GM04503 (cell line): ENCODE results near the gene CDC42SE1.
A peak's percentile ranks its signal among the peaks of the same experiment; 100 is the strongest.
"Not testable (repeated sequence)": the region's sequence is repeated elsewhere in the genome, so short reads cannot be mapped to it uniquely, and the experiment has no call there.

Experiments
- DNase-seq: peaks from one replicate; pipeline ENCODE4 v3.0.0-alpha.2; 2012; ENCODE audit warnings: low read depth

The CDC42SE1 gene, protein sequence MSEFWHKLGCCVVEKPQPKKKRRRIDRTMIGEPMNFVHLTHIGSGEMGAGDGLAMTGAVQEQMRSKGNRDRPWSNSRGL

DNA sequence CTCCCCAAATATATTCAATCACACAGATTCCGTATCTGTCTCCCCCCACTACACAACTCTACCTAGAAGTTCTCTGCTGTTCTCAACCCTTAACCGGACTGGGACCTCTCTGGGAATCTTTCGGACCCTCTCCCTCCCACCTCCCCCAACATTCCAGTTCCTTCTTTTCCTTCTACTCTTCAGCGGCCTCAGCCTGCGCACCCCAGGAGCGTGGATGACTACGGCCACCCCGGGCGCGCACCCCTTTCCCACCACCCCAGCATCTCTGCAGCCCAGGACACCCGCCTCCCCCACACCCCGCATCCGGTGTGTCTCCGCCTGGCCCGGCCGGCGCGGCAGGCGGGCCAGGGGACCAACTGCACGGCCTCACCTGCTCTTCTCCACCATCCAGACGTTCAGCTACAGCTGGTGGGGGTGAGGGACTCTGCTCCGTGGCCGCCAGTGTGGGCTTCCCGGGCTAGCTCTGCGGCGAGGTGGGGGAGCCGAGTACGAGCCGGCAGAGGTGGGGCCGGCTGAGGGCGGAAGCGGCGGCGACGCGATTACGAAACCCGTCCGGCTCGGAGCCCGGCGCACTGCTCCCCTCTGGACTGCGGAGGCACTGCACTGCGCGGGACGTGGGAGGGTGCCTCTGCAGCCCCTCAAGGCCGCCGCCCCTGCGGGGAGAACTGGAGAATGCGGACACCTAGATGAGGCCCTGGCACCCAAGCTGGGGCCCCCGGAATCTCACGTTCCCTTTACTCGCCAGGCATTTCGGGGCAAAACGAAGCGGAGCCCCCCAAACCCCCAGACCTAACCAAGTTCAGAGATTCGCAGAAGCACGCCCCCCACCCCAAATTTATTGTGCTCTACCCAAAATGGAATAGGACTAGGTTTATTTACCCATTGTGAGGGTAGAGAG is at the start of gene CDC42SE1:
TSS of gene CDC42SE1 (minus strand) at position 514 of the 898 bp plus-strand sequence. CDS start 3,892 bp downstream, outside the sequence.
- DNase-seq = no peak

- no peak for DNase-seq
Observed at GRCh38 chr1:151108331-151108730, 48.9 kb upstream of the CDC42SE1 start.

GRCh38 chr1:151106894-151107293 is 47.5 kb upstream of the CDC42SE1 start:
- no peak for DNase-seq

GRCh38 chr1:151104630-151105029 is 45.2 kb upstream of the CDC42SE1 start:
- no peak for DNase-seq

- no peak for DNase-seq
Observed at GRCh38 chr1:151098126-151098525, 38.7 kb upstream of the CDC42SE1 start.

- DNase-seq = not testable (repeated sequence)
Observed at GRCh38 chr1:151097426-151097825, 38.0 kb upstream of the CDC42SE1 start.

GRCh38 chr1:151085953-151086559 is 26.6 kb upstream of the CDC42SE1 start:
- DNase-seq = no peak

GRCh38 chr1:151072224-151072623 is 12.8 kb upstream of the CDC42SE1 start:
- no peak for DNase-seq

DNA sequence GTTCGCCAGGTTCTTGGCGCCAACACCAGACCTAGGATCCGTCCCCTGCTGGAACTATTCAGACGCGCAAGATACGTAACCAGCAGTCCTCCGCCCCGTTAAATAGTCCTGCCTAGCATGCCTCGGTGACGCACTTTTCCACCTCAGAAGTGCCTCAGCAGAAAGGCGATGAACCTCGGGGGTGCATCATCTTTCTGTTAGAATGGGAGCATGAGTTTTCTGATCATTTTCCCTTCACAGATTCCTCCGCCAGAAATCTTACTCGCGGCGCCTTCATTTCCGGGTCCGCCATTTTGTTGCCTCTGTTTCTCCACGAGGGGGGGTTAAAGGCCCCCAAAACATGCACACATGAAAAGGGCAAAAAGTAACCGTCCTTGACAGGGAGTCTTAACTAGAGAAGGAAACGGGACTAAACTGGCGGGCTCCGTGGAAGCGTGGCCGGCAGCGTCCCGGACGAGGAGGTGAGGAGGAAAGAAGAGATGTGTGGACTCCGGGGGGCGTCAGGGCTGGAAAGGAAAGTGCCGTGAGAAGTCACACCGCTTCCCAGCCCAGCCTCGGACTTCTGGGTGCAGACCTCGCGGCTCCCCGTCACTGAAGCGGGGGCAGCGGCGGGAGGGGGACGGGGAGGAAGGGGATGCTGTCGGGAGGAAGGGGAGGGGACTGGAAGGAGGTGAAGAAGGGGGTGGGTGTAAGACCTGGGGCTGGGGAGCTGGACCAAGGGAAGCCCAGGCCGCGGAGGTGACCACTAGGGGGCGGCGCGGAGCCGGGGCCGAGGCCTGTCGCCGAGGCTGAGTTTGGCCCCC is 11.3 kb upstream of the CDC42SE1 start, which contains the start of gene GABPB2:
TSS of gene GABPB2 (plus strand) at position 288 of the 803 bp plus-strand sequence. CDS start 17,429 bp downstream, outside the sequence.
- DNase-seq = peak; percentile 85

DNA sequence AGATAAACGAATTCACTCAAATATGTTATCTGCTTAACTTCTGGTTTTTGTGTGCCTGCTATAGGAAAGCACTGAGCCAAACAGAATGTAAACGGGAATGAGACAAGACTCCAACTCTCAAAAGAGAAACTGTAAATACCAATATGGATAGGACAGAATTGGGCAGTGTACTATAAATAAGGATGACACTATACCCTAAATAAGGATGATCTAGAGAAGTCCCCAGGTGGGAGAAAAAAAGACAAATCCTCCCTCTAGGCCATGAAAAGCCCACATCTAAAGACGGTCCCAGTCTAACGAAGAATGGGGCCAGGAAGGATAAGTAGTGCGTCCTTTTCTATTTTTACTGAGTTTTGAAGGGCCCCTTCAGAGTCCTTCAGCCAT is 9.7 kb upstream of the CDC42SE1 start:
- no peak for DNase-seq

DNA sequence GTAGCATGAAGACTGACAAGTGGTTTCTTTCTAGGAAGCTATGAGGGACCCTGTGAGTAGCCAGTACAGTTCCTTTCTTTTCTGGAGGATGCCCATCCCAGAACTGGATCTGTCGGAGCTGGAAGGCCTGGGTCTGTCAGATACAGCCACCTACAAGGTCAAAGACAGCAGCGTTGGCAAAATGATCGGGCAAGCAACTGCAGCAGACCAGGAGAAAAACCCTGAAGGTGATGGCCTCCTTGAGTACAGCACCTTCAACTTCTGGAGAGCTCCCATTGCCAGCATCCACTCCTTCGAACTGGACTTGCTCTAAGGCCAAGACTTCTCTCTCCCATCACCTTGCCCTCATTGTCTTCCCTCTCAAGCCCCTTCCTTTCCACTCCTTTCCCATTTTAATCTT is 7.8 kb upstream of the CDC42SE1 start:
- no peak for DNase-seq

- DNase-seq = no peak
Observed at GRCh38 chr1:151065089-151065645, 5.7 kb upstream of the CDC42SE1 start.

DNA sequence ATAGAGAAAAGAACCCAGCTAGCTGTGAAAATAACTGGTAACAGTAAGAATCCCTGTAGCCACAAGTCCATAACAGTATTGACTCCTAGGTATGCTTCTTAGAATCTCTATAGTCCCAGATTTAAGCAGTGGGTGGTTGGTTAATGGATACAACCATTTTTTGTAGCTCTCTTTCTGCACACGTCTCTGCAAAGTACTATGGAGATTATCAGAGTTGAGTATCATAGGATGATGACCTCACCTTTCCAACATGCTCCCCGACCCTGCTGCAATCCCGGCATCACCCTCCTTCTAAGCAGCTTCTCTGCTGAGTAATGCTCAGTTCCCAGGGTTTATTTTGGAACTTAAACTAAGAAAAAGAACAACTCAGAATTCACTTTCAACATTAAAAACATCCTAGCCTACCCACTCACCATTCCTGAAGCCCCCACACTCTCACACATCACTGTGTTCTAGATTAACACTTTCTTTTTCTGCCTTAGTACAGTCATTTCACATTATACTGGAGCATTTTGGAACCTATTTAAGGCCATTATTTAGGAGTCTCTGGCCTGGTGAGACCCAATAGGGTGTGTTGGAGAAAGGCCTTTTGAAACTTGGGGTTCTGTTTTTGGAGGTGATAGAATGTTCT is 3.4 kb upstream of the CDC42SE1 start:
- DNase-seq = peak; percentile 66

DNA sequence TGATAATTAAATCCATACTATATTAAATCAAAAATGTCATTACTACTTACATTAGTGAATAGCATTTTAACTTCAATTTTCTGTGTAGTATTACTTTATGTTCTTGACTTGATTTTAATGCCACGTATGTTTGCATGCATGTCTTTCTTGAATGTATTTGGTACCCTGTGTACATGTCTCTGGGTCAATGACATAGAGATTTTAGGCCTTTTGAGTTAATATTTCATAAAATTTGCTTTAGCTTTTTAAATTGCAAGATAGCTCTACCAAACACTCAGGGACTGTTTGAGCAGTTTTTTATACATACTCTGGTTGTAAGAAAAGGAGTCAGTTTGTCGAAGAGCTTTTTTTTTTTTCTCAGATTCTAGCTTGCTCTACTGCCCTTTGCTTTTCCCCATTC is 2.3 kb upstream of the CDC42SE1 start:
- no peak for DNase-seq

DNA sequence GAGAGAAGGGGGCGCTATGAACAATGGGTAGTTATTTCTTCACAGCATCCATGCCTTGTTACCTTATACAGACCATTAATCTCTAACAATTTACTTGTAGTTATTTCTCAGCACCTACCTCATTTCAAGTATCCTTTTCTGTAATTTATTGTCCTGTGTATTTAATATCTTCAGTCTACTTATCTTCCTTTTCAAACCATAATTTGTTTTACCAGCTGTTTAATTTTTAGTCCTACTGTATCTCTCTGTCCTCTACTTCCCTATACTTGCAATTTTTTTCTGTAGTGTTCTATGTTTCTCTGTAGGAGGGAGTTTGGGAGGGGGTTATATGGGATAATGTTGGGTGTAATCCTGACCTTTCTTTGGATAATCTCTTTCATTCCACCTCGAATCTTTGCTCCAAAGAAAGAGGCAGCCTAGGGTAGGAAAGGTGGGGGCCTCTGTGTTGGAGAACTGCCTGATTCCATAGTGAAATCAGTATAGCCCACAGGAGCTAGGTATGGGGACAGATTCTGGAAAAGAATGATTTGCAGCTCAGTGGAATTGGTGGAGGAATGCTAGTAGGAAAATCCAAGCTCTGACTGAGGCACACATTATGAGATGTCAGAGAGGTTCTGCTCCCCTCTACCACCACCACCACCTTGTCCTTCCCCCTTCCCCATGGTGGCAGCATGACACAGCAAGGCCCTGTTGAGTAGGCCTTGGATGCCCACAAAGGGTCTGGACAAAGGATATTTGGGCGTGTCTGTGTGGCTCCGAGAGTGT is 1.4 kb upstream of the CDC42SE1 start:
- no peak for DNase-seq

DNA sequence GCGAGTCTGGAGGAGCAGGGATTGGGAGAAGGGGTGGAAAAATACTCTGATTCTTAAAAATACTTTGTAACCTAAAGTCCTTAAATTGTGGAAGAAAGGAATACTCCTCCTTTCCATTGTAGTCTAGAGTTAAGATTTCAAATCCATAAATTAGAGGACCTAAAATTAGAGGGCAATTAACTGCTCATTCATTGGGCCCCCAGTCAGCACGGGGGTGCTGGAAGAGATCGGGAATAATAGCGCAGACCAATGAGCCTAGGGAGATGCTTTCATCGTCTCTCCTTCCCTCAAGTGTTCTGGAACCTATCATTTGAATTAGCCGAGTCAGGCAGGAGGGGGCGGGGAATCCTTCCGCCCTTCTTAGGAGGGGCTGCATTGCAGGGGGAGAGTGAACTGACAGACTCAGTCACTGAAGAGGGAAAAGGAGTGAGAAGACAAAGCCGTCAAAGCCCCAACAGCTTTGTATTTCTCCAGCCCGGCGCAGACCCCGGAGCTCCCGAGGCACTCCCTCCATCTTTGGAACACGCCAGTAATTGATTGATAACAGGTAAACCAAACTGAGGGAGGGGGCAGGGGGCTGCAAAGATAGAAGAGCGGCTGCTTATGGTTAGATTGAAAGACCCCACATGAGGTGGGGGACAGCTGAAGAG is 710 bp upstream of the CDC42SE1 start, which contains the start of gene MLLT11:
TSS of gene MLLT11 (plus strand) at position 391 of the 650 bp plus-strand sequence. CDS start 6,828 bp downstream, outside the sequence.
- no peak for DNase-seq

- no peak for DNase-seq
Observed at GRCh38 chr1:151058692-151059091, 730 bp downstream of the CDC42SE1 start.

- no peak for DNase-seq
Observed at GRCh38 chr1:151056149-151056548, 3.3 kb downstream of the CDC42SE1 start.

DNA sequence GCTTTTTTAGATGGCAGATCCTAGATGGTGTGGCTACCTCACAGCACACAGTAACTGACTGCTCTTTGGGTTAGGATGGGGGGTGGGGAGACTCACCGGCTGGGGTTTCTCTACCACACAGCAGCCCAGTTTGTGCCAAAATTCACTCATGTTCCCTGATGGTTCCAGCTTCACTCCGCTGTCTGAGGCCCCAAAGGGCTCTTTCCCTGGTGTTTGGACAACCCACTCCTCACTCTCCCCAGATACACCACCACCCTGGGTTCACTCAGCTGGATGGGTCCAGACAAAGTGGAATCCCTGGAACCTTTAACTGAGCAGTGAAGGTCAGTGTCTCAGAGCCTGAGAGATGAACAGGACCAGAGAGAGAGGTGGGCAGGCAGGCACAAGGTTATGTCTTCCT is 3.8 kb downstream of the CDC42SE1 start:
- no peak for DNase-seq

- no peak for DNase-seq
Observed at GRCh38 chr1:151054971-151055547, 4.4 kb downstream of the CDC42SE1 start.
